IMR-90 (cell line): Measurements from ENCODE around the gene RUFY4. TPM values are rescaled to one million over a fixed set of nuclear protein-coding genes. Genes with fewer than 3 reads are reported as not detected.
"Not testable (repeated sequence)": the region's sequence is repeated elsewhere in the genome, so short reads cannot be mapped to it uniquely, and the experiment has no call there.

Experiments used
- ATAC-seq: fragments of 200-7000 bp; cut with Tn5 transposase; 2 replicates; pipeline ENCODE4 v1.9.1; 2020; ENCODE audit warnings: low read depth, mild to moderate bottlenecking, moderate library complexity
- BruUV-seq: library from RNA; stranded (reverse); fragments of 400-500 nt; replicated peaks from 2 replicates; lab custom pipeline; 2021; lab: Mats Ljungman, UMichigan
- CTCF ChIA-PET: fragments of 300-600 bp; formaldehyde crosslinking; extraction: SDS; loops from one replicate; lab custom pipeline; 2021; ENCODE audit warnings: antibody characterized with exemption; lab: Yijun Ruan, JAX
- POLR2A ChIA-PET: fragments of 300-600 bp; sonication (Branson Sonifier 250); formaldehyde crosslinking; loops from one replicate; lab custom pipeline; 2022; ENCODE audit warnings: antibody characterized with exemption; ENCODE audit not compliant: unreplicated experiment; lab: Charles Lee
- DNase-seq: peaks from one replicate; pipeline ENCODE4 v3.0.0; 2013
- H2AFZ ChIP-seq: replicated peaks from 2 replicates; pipeline ENCODE3; 2013; ENCODE audit warnings: low read length, mild to moderate bottlenecking; ENCODE audit not compliant: poor library complexity
- H2AK5ac ChIP-seq: 2 replicates; pipeline ENCODE4 v1.6.1; 2013; ENCODE audit warnings: low read depth, low read length, inconsistent platforms
- H2AK9ac ChIP-seq: replicated peaks from 2 replicates; pipeline ENCODE3; 2013; ENCODE audit warnings: mild to moderate bottlenecking, low read depth, low read length, moderate library complexity; ENCODE audit not compliant: poor library complexity
- H2BK120ac ChIP-seq: 2 replicates; pipeline ENCODE4 v1.6.1; 2013; ENCODE audit warnings: low read depth, low read length, inconsistent platforms
- H2BK15ac ChIP-seq: 3 replicates; pipeline ENCODE4 v1.6.1; 2013; ENCODE audit warnings: low read depth, low read length, inconsistent platforms
- H2BK20ac ChIP-seq: 2 replicates; pipeline ENCODE4 v1.6.1; 2013; ENCODE audit warnings: low read depth, mild to moderate bottlenecking, inconsistent platforms, low read length, moderate library complexity
- H2BK5ac ChIP-seq: 2 replicates; pipeline ENCODE4 v1.6.1; 2013; ENCODE audit warnings: mild to moderate bottlenecking, low read depth, low read length, inconsistent platforms; ENCODE audit not compliant: poor library complexity, severe bottlenecking
- H3K14ac ChIP-seq: replicated peaks from 2 replicates; pipeline ENCODE4 v1.6.1; 2013; ENCODE audit warnings: low read depth, low read length, inconsistent platforms
- H3K18ac ChIP-seq: 2 replicates; pipeline ENCODE4 v1.6.1; 2013; ENCODE audit warnings: low read depth, low read length, control low read depth
- H3K23ac ChIP-seq: 2 replicates; pipeline ENCODE4 v1.6.1; 2013; ENCODE audit warnings: low read depth, low read length, inconsistent platforms
- H3K27ac ChIP-seq: 2 replicates; pipeline ENCODE4 v1.5.1; 2013; ENCODE audit warnings: mild to moderate bottlenecking, control low read depth, low read length; ENCODE audit not compliant: insufficient read depth
- H3K27me3 ChIP-seq: 2 replicates; pipeline ENCODE4 v1.6.1; 2013; ENCODE audit warnings: low read length; ENCODE audit not compliant: control insufficient read depth, insufficient read depth
- H3K36me3 ChIP-seq: 2 replicates; pipeline ENCODE4 v1.6.1; 2013; ENCODE audit warnings: low read length, mixed read lengths; ENCODE audit not compliant: control insufficient read depth, insufficient read depth
- H3K4ac ChIP-seq: 2 replicates; pipeline ENCODE4 v1.6.1; 2013; ENCODE audit warnings: low read depth, low read length, inconsistent platforms
- H3K4me1 ChIP-seq: 2 replicates; pipeline ENCODE4 v1.6.1; 2013; ENCODE audit warnings: low read length, mixed read lengths; ENCODE audit not compliant: control insufficient read depth, insufficient read depth
- H3K4me2 ChIP-seq: 2 replicates; pipeline ENCODE4 v1.6.1; 2013; ENCODE audit warnings: low read depth, mild to moderate bottlenecking, control low read depth, low read length, moderate library complexity
- H3K4me3 ChIP-seq: 2 replicates; pipeline ENCODE4 v1.5.1; 2013; ENCODE audit warnings: low read depth, mild to moderate bottlenecking, control low read depth, low read length, moderate library complexity; ENCODE audit not compliant: insufficient read depth
- H3K56ac ChIP-seq: 2 replicates; pipeline ENCODE4 v1.6.1; 2013; ENCODE audit warnings: low read length, inconsistent platforms; ENCODE audit not compliant: insufficient read depth; ENCODE audit errors: extremely low read depth
- H3K79me1 ChIP-seq, 2 experiments: 2 replicates each; pipeline ENCODE4 v1.6.1; 2013; ENCODE audit warnings: low read length in 2 of 2, inconsistent platforms in 1 of 2, low read depth in 1 of 2
- H3K9ac ChIP-seq: 2 replicates; pipeline ENCODE4 v1.6.1; 2013; ENCODE audit warnings: low read depth, low read length, control low read depth
- H3K9me1 ChIP-seq: 2 replicates; pipeline ENCODE4 v1.6.1; 2013; ENCODE audit warnings: low read length, inconsistent platforms; ENCODE audit not compliant: insufficient read depth
- H3K9me3 ChIP-seq: 2 replicates; pipeline ENCODE4 v1.6.1; 2013; ENCODE audit warnings: low read length; ENCODE audit not compliant: control insufficient read depth, insufficient read depth
- H4K20me1 ChIP-seq: 2 replicates; pipeline ENCODE4 v1.6.1; 2013; ENCODE audit warnings: low read length, inconsistent platforms; ENCODE audit not compliant: insufficient read depth
- H4K5ac ChIP-seq: 2 replicates; pipeline ENCODE4 v1.6.1; 2013; ENCODE audit warnings: mild to moderate bottlenecking, low read depth, low read length, control low read depth
- H4K8ac ChIP-seq, 2 experiments: 2 replicates each; pipeline ENCODE4 v1.6.1; 2013; ENCODE audit warnings: low read depth in 2 of 2, low read length in 2 of 2, control low read depth in 1 of 2, inconsistent platforms in 1 of 2
- H4K91ac ChIP-seq: 2 replicates; pipeline ENCODE4 v1.6.1; 2013; ENCODE audit warnings: low read depth, low read length, inconsistent platforms; ENCODE audit not compliant: insufficient read depth
- MAFK ChIP-seq: IDR thresholded peaks from 2 replicates; pipeline ENCODE4 v1.6.1; 2012; ENCODE audit warnings: low read depth, low read length, improper control_type of control experiment
- WGBS, 2 experiments: methylation state at CpG; one replicate each; pipeline versions ENCODE4 v1.1.5 to v1.1.7; 2013; ENCODE audit warnings: missing lambda C conversion rate in 2 of 2; ENCODE audit not compliant: insufficient read length in 1 of 2; ENCODE audit errors: extremely low coverage in 2 of 2; 5-methylcytosine and 5-hydroxymethylcytosine counted together
- dilution Hi-C: fragments of 300-500 bp; cut with HindIII; formaldehyde crosslinking; loops from one replicate; pipeline ENCODE4 v1.14.3; 2018; ENCODE audit warnings: low sequenced_read_pairs; ENCODE audit not compliant: unreplicated experiment
- in situ Hi-C: fragments of 300-500 bp; cut with MboI; formaldehyde crosslinking; loops from 3 replicates; pipeline ENCODE4 v1.14.3; 2019; ENCODE audit warnings: low sequenced_read_pairs, inconsistent platforms, mixed read lengths
- intact Hi-C: fragments of 100-400 bp; cut with micrococcal nuclease; formaldehyde crosslinking; loops from 2 replicates; pipeline ENCODE4 v1.10.0; 2022
- polyA plus RNA-seq, 3 experiments: library from polyadenylated mRNA; depleted of rRNA; stranded (reverse); fragments of >200 nt; gene quantifications; 2 replicates each; pipeline ENCODE4 v1.2.3, GENCODE V29; 2012; ENCODE audit warnings: low replicate concordance in 1 of 3
- total RNA-seq: library from RNA; depleted of rRNA; stranded (reverse); fragments of >200 nt; gene quantifications from 2 replicates; pipeline ENCODE4 v1.2.3, GENCODE V29; 2012

RUFY4 gene
- total and polyA plus RNA-seq, 2 of the 4 experiments (the other 2 are of a cell fraction): not detected

DNA sequence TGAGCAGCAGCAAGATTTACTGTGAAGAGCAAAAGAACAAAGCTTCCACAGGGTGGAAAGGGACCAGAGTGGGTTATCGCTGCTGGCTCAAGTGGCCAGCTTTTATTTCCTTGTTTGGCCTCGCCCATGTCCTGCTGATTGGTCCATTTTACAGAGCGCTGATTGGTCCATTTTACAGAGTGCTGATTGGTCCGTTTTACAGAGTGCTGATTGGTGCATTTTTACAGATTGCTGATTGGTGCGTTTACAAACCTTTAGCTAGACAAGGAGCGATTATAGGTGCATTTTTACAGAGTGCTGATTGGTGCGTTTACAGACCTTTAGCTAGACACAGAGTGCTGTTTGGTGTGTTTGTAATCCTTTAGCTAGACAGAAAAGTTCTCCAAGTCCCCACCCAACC is 39.8 kb downstream of the RUFY4 start:
- H4K5ac ChIP-seq, H4K20me1 ChIP-seq, BruUV-seq, H3K27ac ChIP-seq, H3K14ac ChIP-seq, H4K8ac ChIP-seq, ATAC-seq, H3K9me3 ChIP-seq, H3K18ac ChIP-seq, H3K56ac ChIP-seq, H3K27me3 ChIP-seq, H2BK20ac ChIP-seq, H2AK5ac ChIP-seq, H2AFZ ChIP-seq, H2BK5ac ChIP-seq, intact Hi-C loops, H3K9me1 ChIP-seq, DNase-seq, H3K4me2 ChIP-seq, H3K9ac ChIP-seq, CTCF ChIA-PET, H2AK9ac ChIP-seq, H3K79me1 ChIP-seq, dilution Hi-C loops, H3K36me3 ChIP-seq, in situ Hi-C loops, H3K4ac ChIP-seq, H2BK120ac ChIP-seq, H4K91ac ChIP-seq, H3K23ac ChIP-seq, H3K4me3 ChIP-seq, H3K4me1 ChIP-seq, POLR2A ChIA-PET, H2BK15ac ChIP-seq: not testable (repeated sequence)
- peak; percentile 48 for TF ChIP-seq MAFK
- WGBS, 2 experiments: 70% methylated on average over 3 of the region's 7 CpGs; no CpG with 5 or more reads in 1 of the 2 experiments

DNA sequence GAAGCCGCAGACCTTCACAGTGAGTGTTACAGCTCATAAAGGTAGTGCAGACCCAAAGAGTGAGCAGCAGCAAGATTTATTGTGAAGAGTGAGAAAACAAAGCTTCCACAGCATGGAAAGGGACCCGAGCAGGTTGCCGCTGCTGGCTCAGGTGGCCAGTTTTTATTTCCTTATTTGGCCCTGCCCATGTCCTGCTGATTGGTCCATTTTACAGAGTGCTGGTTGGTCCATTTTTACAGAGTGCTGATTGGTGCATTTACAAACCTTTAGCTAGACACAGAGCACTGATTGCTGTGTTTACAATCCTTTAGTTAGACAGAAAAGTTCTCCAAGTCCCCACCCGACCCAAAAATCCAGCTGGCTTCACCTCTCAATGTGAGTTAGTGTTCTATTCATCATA is 52.7 kb downstream of the RUFY4 start:
- H2AK5ac ChIP-seq, CTCF ChIA-PET, BruUV-seq, in situ Hi-C loops, H2BK20ac ChIP-seq, H3K9me1 ChIP-seq, H3K27ac ChIP-seq, H3K4me2 ChIP-seq, H2BK15ac ChIP-seq, H3K9ac ChIP-seq, POLR2A ChIA-PET, H3K36me3 ChIP-seq, H4K20me1 ChIP-seq, H3K23ac ChIP-seq, H2BK120ac ChIP-seq, H2AFZ ChIP-seq, H3K18ac ChIP-seq, H3K4ac ChIP-seq, H3K56ac ChIP-seq, H3K4me3 ChIP-seq, ATAC-seq, H3K14ac ChIP-seq, H4K91ac ChIP-seq, intact Hi-C loops, H4K8ac ChIP-seq, H3K79me1 ChIP-seq, H2BK5ac ChIP-seq, DNase-seq, dilution Hi-C loops, H2AK9ac ChIP-seq, H3K9me3 ChIP-seq, H4K5ac ChIP-seq, H3K4me1 ChIP-seq: not testable (repeated sequence)
- no CpG with 5 or more reads among the region's 4 CpGs for WGBS, 2 experiments
- H3K27me3 ChIP-seq: peaks cover 23% of the 10 kb centered on the region
